GM18873 (cell line): ENCODE data around the gene MEIOSIN.
"Not testable (repeated sequence)": the region's sequence is repeated elsewhere in the genome, so short reads cannot be mapped to it uniquely, and the experiment has no call there.

Experiments used
- ATAC-seq: cut with Tn5 transposase; IDR thresholded peaks from one replicate; pipeline ENCODE4 v1.9.1; 2021; ENCODE audit warnings: mild to moderate bottlenecking, moderate library complexity, moderate number of reproducible peaks; ENCODE audit not compliant: unreplicated experiment, low FRiP score

The MEIOSIN gene

GRCh38 chr19:45793178-45793564, 59.9 kb downstream of the MEIOSIN start:
- ATAC-seq, result no peak

GRCh38 chr19:45793876-45794275, 60.6 kb downstream of the MEIOSIN start:
- ATAC-seq, result no peak

GRCh38 chr19:45794627-45795026, 61.4 kb downstream of the MEIOSIN start:
- ATAC-seq, result no peak

GRCh38 chr19:45798995-45799517, 65.8 kb downstream of the MEIOSIN start:
- ATAC-seq, result no peak

GRCh38 chr19:45799541-45799940, 66.3 kb downstream of the MEIOSIN start:
- not testable (repeated sequence) for ATAC-seq

GRCh38 chr19:45800070-45800553, 66.9 kb downstream of the MEIOSIN start:
- no peak for ATAC-seq

GRCh38 chr19:45801603-45802175, 68.5 kb downstream of the MEIOSIN start:
- no peak for ATAC-seq

- ATAC-seq, result no peak
Measured at GRCh38 chr19:45804140-45804958, 71.1 kb downstream of the MEIOSIN start.

GRCh38 chr19:45804959-45805230, 71.7 kb downstream of the MEIOSIN start:
- no peak for ATAC-seq

- ATAC-seq, result no peak
Measured at GRCh38 chr19:45805719-45806118, 72.5 kb downstream of the MEIOSIN start.

GRCh38 chr19:45809643-45810159, 76.5 kb downstream of the MEIOSIN start:
- no peak for ATAC-seq

- ATAC-seq, result no peak
Measured at GRCh38 chr19:45812297-45812696, 79.1 kb downstream of the MEIOSIN start.
